D721Med (cell line): ENCODE results near the gene RPS19BP1.
A peak's percentile ranks its signal among the peaks of the same experiment; 100 is the strongest.

ENCODE experiments used
- DNase-seq: peaks from one replicate; pipeline ENCODE4 v3.0.0; 2011; ENCODE audit warnings: low spot score; ENCODE audit not compliant: insufficient read length
- FAIRE-seq: peaks from 2 replicates; lab custom pipeline; 2011; peaks lifted over from hg19 to GRCh38; lab: Jason Lieb, UNC
- TF ChIP-seq, protein P1 (sequence below): IDR thresholded peaks from 2 replicates; pipeline ENCODE4 v1.5.1; 2012; ENCODE audit warnings: mild to moderate bottlenecking, control low read depth; ENCODE audit not compliant: insufficient read depth; ENCODE audit errors: missing control alignments

The RPS19BP1 gene

DNA sequence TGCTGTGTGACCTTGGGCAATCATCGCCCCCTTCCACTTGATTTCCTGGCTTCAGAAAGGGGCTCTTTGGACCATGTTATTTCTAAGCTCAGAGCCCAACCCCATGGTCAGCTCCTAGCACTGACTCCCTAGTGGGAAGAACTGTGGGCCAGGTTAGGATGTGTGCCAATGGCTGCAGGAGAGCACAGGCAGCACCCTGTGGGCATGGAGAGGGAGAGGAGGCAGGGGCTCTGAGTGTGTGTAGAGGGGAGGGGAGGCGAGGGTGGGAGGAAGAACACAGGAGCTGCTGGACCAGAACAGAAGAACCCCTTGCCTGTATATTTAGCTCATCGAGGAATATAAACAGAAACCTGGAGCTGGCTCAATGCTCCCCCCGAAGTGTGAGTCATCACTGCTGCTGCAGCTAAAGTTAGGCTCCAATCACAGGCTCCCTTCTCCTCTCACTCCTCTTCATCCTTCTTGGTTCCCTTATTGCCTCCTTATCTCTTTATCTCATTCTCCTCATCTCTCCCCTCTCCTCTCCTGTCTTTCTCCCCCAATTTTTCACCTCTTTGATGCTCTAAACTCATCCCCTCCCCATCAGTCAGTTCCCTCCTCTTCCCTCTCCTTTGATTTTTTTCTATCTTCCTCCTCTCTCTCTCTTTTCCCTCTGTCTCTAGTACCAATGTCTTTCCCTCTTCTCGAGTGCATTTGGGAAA, 14.5 kb upstream of the RPS19BP1 start:
- DNase-seq: no peak
- TF ChIP-seq, protein P1, sequence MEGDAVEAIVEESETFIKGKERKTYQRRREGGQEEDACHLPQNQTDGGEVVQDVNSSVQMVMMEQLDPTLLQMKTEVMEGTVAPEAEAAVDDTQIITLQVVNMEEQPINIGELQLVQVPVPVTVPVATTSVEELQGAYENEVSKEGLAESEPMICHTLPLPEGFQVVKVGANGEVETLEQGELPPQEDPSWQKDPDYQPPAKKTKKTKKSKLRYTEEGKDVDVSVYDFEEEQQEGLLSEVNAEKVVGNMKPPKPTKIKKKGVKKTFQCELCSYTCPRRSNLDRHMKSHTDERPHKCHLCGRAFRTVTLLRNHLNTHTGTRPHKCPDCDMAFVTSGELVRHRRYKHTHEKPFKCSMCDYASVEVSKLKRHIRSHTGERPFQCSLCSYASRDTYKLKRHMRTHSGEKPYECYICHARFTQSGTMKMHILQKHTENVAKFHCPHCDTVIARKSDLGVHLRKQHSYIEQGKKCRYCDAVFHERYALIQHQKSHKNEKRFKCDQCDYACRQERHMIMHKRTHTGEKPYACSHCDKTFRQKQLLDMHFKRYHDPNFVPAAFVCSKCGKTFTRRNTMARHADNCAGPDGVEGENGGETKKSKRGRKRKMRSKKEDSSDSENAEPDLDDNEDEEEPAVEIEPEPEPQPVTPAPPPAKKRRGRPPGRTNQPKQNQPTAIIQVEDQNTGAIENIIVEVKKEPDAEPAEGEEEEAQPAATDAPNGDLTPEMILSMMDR: no peak

DNA sequence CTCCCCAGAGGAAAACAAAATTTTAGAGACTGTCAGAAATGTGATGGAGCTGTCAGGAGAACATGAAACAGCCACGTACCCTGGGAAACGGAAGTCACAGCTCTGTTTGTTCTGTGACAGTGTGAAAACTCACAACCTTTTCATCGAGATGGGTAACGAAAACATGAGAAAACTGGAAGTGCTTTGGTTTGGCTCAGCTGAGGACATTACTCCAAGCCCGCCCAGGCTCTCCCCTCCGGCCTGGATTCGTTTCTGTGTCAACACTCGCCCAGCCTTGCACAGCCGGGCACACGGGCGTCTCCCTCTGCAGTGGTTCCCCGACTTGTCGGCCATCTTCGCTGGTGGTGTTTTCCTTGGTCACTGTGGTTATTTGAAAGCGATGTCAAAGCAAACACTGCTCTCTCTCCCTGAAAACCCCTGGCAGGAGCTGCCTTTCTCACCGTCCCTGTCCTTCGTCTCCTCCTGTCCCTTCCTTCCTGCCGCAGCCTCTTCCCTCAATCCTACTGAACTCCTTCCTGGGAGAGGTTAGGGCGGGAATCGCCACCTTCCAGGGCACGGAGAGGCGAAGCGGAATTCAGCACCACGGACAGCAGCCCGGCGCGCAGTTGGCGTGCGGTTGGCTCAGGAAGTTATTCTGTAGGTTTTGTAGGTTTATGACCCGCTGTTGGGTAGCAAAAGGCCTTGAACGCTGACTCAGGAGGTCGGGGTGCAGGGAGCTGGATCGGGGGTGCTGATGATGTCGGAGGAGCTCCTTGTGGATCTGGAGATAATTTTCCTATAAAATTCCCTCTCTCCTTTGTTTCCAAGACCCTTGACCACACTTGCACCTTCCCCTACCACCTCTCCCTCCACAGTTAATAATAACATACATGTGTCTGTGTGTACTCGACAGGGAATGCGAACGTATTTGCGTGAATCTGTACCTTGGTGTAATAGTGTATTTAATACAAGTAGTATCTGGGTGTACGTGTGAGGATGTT, 13.1 kb upstream of the RPS19BP1 start:
- TF ChIP-seq, protein P1: no peak
- FAIRE-seq (no peak), DNase-seq (no peak)

More for the DNA sequence above, 14.5 kb upstream of the RPS19BP1 start:
- FAIRE-seq: no peak

DNA sequence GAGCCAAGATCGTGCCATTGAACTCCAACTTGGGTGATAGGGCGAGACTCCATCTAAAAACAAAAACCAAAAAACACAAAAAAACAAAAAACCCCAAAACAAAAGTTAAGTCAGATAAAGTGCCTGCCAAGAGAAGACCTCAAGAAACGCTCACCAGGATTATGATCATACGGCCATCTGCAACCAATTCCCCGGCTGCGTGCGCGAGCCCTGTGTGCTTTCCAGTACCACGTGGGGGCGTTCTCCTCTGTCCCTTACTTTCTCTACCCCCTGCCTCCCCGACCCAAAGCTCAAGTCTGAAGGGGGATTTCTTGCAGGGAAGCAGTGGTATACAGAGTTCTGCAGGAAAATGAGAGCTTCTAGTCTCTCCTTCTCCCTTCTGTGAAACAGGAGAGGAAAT, 10.5 kb upstream of the RPS19BP1 start:
- DNase-seq (no peak), FAIRE-seq (no peak)
- TF ChIP-seq, protein P1: peak; percentile 60

DNA sequence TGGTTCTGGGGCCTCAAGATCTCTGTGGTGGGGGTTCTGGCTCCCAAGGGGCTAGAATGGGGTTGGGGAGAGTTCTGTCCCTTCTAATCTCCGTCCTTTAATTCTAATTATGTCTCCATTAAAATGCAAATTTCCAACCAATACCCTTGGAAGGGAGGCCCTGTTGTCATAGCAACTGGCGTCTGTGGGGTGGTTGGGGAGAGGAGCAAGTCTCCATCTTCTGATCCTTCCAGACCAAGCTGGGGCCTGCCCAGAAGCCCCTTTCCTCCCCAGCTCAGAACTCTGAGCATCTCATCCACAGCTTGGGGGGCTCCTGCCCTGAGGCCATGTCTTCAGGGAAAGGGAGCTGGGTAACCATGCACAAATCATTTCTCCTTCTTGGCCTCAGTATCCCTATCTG, 5.4 kb upstream of the RPS19BP1 start:
- DNase-seq (no peak), FAIRE-seq (no peak)
- TF ChIP-seq, protein P1: no peak

DNA sequence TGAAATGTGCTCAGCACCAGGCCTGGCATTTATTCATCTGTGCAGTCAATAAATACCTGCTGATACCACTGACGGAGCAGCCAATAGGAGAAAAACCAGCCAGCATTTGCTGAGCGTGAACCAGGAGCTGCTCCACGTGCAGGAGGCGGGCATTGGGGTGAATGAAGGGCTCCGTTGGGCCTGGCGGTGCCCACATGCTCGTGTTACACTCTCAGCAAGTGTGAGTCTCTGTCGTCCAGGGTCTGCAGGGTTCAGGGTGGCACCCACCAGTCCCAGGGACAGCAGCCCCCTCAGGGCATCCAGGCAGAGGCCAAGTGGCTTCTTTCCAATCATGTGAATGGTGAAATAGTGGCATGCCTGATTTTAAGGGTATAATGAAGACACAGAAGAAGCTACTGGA, 4.2 kb upstream of the RPS19BP1 start:
- FAIRE-seq: no peak
- TF ChIP-seq, protein P1: no peak
- DNase-seq: no peak

DNA sequence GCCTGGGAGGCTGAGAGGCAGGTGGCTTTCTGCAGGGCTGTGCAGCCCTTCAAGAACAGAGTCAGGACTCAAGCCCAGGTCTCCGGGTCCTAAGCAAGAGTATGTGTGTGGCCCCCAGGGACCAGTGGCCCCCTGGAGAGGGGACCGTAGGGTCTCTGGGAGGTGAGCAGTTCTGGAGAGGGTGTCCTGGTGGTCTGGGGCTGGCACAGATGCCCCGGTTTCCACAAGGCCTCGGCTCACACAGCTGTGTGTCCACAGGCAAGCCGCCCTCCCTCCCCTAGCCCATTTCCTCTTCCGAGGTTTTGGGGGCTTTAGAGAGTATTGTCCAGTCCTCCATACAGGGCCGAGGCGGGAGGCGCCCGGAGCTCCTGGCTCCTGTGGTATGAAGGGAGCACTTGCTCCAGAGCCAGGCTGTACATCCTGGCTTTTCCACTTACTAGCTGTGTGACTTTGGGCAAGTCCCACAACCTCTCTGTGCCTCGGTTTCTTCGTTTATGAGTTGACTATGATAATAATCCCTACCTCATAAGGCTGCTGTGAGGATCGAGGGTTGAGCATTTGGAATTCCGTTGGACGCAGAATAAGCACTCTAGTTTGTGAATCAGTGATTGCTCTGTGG, 3.4 kb upstream of the RPS19BP1 start:
- FAIRE-seq (no peak), DNase-seq (no peak)
- TF ChIP-seq, protein P1: no peak
